Prostate gland (tissue), 2 donors: Measurements from ENCODE around the gene SS18L1.

Experiments used
- POLR2AphosphoS5 ChIP-seq: sonication (generic); formaldehyde crosslinking; IDR thresholded peaks from one replicate; pipeline ENCODE4 v1.6.1; 2017; ENCODE audit warnings: antibody characterized with exemption
- TF ChIP-seq, protein P1 (sequence below), 4 experiments: fragments of 200-600 bp in 2 of 4; fragments of 450-650 bp in 2 of 4; sonication (generic) in 2 of 4; IDR thresholded peaks; 1 replicate in 3 of 4; 2 replicates in 1 of 4; pipeline ENCODE4 v1.5.1; 2016 to 2019; ENCODE audit warnings: antibody characterized with exemption in 4 of 4, mild to moderate bottlenecking in 2 of 4, moderate library complexity in 2 of 4

DNA sequence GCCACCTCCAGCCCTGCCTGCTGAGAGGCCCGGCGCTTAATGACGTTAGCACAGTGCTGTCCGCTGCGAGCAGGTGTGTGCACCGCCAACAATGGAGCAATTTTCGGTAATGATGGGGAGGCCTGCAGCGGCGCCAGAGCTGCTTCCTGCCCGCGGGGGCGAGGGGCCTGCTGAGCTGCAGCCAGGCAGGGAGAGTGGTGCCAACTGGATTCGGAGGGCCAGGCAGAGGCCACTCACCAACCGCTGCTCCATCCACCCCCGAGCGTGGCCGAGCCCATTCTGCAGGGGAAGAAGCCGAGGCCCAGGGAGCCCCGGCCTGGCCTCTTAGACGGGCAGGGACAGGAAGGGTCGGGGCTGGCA is 66.9 kb downstream of the SS18L1 start:
- TF ChIP-seq POLR2AphosphoS5 = no peak
- TF ChIP-seq, protein P1, sequence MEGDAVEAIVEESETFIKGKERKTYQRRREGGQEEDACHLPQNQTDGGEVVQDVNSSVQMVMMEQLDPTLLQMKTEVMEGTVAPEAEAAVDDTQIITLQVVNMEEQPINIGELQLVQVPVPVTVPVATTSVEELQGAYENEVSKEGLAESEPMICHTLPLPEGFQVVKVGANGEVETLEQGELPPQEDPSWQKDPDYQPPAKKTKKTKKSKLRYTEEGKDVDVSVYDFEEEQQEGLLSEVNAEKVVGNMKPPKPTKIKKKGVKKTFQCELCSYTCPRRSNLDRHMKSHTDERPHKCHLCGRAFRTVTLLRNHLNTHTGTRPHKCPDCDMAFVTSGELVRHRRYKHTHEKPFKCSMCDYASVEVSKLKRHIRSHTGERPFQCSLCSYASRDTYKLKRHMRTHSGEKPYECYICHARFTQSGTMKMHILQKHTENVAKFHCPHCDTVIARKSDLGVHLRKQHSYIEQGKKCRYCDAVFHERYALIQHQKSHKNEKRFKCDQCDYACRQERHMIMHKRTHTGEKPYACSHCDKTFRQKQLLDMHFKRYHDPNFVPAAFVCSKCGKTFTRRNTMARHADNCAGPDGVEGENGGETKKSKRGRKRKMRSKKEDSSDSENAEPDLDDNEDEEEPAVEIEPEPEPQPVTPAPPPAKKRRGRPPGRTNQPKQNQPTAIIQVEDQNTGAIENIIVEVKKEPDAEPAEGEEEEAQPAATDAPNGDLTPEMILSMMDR (IDR thresholded peaks at IDR 0.05) = no peak
